Activated B cell treated with CpG ODN at 0.5 μM for 24 hours (primary cell): ENCODE data around the gene DNM2. TPM values are rescaled to one million over a fixed set of nuclear protein-coding genes. Genes with fewer than 3 reads are reported as not detected.
"Not testable (repeated sequence)": the region's sequence is repeated elsewhere in the genome, so short reads cannot be mapped to it uniquely, and the experiment has no call there.

ENCODE experiments used
- ATAC-seq: fragments of 200-7000 bp; cut with Tn5 transposase; one replicate; pipeline ENCODE4 v1.10.0; 2021; ENCODE audit warnings: low read depth, mild to moderate bottlenecking, moderate library complexity
- CTCF ChIA-PET: fragments of 350-600 bp; sonication (Branson Sonifier 250); formaldehyde crosslinking; loops from one replicate; lab custom pipeline; 2021; ENCODE audit warnings: antibody characterized with exemption; lab: Charles Lee
- POLR2A ChIA-PET: fragments of 350-600 bp; sonication (Branson Sonifier 250); formaldehyde crosslinking; loops from one replicate; lab custom pipeline; 2021; ENCODE audit warnings: antibody characterized with exemption; lab: Charles Lee
- DNase-seq: peaks from one replicate; pipeline ENCODE4 v3.0.0; 2022
- H3K27ac Mint-ChIP-seq: one replicate; pipeline ENCODE4 v1.8.0; 2020; ENCODE audit warnings: mixed read lengths
- H3K27me3 Mint-ChIP-seq: one replicate; pipeline ENCODE4 v1.8.0; 2021; ENCODE audit warnings: mixed read lengths
- H3K36me3 Mint-ChIP-seq: one replicate; pipeline ENCODE4 v1.8.0; 2021; ENCODE audit warnings: low read depth, mixed read lengths
- H3K4me1 Mint-ChIP-seq: one replicate; pipeline ENCODE4 v1.8.0; 2021; ENCODE audit warnings: mixed read lengths
- H3K4me3 Mint-ChIP-seq: one replicate; pipeline ENCODE4 v1.8.0; 2020; ENCODE audit warnings: mild to moderate bottlenecking, mixed read lengths
- H3K9me3 Mint-ChIP-seq: one replicate; pipeline ENCODE4 v1.8.0; 2020; ENCODE audit warnings: mixed read lengths
- CTCF ChIP-seq: fragments of 200-600 bp; IDR thresholded peaks from one replicate; pipeline ENCODE4 v1.8.0; 2022; ENCODE audit warnings: antibody characterized with exemption, mild to moderate bottlenecking
- intact Hi-C: fragments of 100-400 bp; cut with micrococcal nuclease; formaldehyde crosslinking; loops from one replicate; pipeline ENCODE4 v1.15.1; 2024
- total RNA-seq: library from RNA; stranded (reverse); gene quantifications from 2 replicates; pipeline ENCODE4 v1.2.3, GENCODE V29; 2022

Gene DNM2
- total RNA-seq, 1 donor from 2014 or later = 257 TPM

GRCh38 chr19:10854350-10855089 is 136.6 kb downstream of the DNM2 start:
- Mint-ChIP-seq H3K4me3 (no peak overlapping the region), H3K36me3 (no peaks in the 10 kb centered on the region), H3K27ac (no peak overlapping the region), H3K27me3 (peaks cover 6% of the 10 kb centered on the region), H3K9me3 (no peaks in the 10 kb centered on the region), H3K4me1 (no peaks in the 10 kb centered on the region)
- TF ChIP-seq CTCF = no peak
- ChIA-PET CTCF (interaction anchor here (2.2 kb wide), 1 partner anchor 10 kb away, joined by 12 read pairs; no protein-coding TSS in a partner anchor), POLR2A (interaction anchor here (0.6 to 0.7 kb wide), 2 partner anchors 15 to 76 kb away, joined by 4 read pairs; no protein-coding TSS in a partner anchor)
- DNase-seq = no peak
- no peak for ATAC-seq
- intact Hi-C loops = no loop called here

GRCh38 chr19:10855879-10856522 is 138.1 kb downstream of the DNM2 start:
- ATAC-seq (no peak), DNase-seq (no peak)
- H3K27me3 Mint-ChIP-seq = no peaks in the 10 kb centered on the region
- H3K4me1 Mint-ChIP-seq = peaks cover under 1% of the 10 kb centered on the region
- H3K27ac Mint-ChIP-seq = no peak overlapping the region
- H3K36me3 Mint-ChIP-seq = no peaks in the 10 kb centered on the region
- intact Hi-C loops = no loop called here
- POLR2A ChIA-PET = interaction anchor here (0.6 kb wide), 1 partner anchor 400 kb away, joined by 4 read pairs; no protein-coding TSS in a partner anchor
- no peaks in the 10 kb centered on the region for H3K9me3 Mint-ChIP-seq
- H3K4me3 Mint-ChIP-seq = no peak overlapping the region
- TF ChIP-seq CTCF = no peak
- CTCF ChIA-PET = interaction anchor here (1.4 to 2.2 kb wide), 2 partner anchors 8 to 10 kb away, joined by 4 to 12 read pairs; no protein-coding TSS in a partner anchor

GRCh38 chr19:10856899-10857298 is 139.0 kb downstream of the DNM2 start:
- H3K27me3 Mint-ChIP-seq, intact Hi-C loops, DNase-seq, H3K36me3 Mint-ChIP-seq, ATAC-seq, H3K9me3 Mint-ChIP-seq, H3K4me3 Mint-ChIP-seq, H3K27ac Mint-ChIP-seq, H3K4me1 Mint-ChIP-seq: not testable (repeated sequence)
- POLR2A ChIA-PET = interaction anchor here (0.6 kb wide), 1 partner anchor 401 kb away, joined by 4 read pairs; no protein-coding TSS in a partner anchor
- CTCF ChIA-PET = interaction anchor here (1.4 kb wide), 1 partner anchor 9 kb away, joined by 4 read pairs; no protein-coding TSS in a partner anchor

DNA sequence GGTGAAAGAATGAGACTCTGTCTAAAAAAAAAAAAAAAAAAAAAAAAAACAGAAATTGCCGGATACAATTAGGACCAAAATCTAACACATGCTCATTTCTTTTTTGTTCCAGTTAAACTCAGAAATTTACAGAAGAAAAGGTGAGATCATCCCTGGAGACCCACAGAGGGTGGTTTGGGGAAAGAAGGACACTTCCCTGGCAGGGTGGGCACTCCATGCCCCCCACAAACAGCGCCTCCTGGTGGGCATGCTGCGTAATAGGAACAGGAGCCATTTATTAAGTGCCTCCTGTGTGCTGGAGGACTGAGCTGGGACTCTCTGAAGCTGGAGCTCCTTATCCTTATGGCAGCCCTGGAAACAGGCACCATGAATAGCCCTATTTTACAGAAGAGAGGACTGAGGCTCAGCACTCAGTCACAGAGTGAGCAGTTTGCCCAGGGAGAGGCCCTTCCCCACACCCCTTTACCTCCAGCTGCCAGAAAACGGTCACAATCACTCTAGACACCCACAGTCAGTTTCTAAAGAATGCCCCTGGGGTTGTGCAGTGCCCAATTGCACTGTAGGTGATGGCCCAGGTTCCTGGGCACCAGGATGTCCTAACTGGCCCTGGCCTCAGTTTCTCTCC is 140.4 kb downstream of the DNM2 start:
- ATAC-seq (no peak), DNase-seq (no peak)
- POLR2A ChIA-PET = interaction anchor here (0.7 kb wide), 2 partner anchors 13 to 156 kb away, joined by 7 to 9 read pairs; no protein-coding TSS in a partner anchor
- TF ChIP-seq CTCF = no peak
- Mint-ChIP-seq H3K27ac (no peak overlapping the region), H3K4me1 (peaks cover 4% of the 10 kb centered on the region), H3K36me3 (no peaks in the 10 kb centered on the region), H3K27me3 (no peaks in the 10 kb centered on the region), H3K4me3 (no peak overlapping the region), H3K9me3 (no peaks in the 10 kb centered on the region)
- intact Hi-C loops = no loop called here
- CTCF ChIA-PET = interaction anchor here (0.8 to 1.1 kb wide), 3 partner anchors 15 to 141 kb away, joined by 3 to 6 read pairs (median 3); partner anchors contain the start of gene DNM2

DNA sequence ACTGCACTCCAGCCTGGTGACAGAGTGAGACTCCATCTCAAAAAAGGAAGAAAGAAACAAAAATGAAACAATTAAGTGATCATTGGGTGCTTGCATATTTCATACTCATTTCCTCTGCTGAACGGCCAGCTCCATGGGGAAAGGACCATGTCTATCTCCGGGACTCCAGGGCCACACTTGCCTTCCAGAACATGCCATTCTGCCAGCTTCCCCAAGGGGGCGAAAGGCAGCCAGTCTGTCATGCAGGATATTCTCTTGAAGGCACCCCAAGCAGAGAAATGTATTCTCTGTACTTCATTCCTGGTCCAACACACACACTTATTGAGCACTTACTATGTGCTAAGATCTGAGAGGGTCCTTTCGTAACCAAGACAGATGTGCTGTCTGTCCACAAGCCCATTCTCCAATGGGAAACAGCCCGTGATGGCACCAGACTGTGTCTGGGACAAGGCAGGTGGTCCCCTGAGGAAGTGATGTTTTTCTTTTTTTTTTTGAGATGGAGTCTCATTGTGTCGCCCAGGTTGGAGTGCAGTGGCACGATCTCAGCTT is 143.3 kb downstream of the DNM2 start:
- H3K36me3 Mint-ChIP-seq = no peaks in the 10 kb centered on the region
- H3K4me3 Mint-ChIP-seq = no peak overlapping the region
- no peak overlapping the region for H3K27ac Mint-ChIP-seq
- H3K4me1 Mint-ChIP-seq = peaks cover 12% of the 10 kb centered on the region
- ChIA-PET POLR2A (no interaction called here), CTCF (interaction anchor here (0.7 to 1.5 kb wide), 2 partner anchors 144 to 159 kb away, joined by 3 to 5 read pairs; partner anchors contain the start of gene DNM2)
- no peaks in the 10 kb centered on the region for H3K27me3 Mint-ChIP-seq
- no peak for TF ChIP-seq CTCF
- DNase-seq (no peak), ATAC-seq (no peak)
- intact Hi-C loops = no loop called here
- no peaks in the 10 kb centered on the region for H3K9me3 Mint-ChIP-seq
